ENCODE data around the gene PPP1R9B.

The PPP1R9B gene

GRCh38 chr17:50144845-50145531 lies 5.5 kb downstream of the PPP1R9B start:
- TF ChIP-seq CTCF (conservative IDR thresholded peaks at IDR 0.05; ENCODE audit: low read depth, low read length) = no peak
- H3K4me3 ChIP-seq (ENCODE audit: low read depth, low read length) = no peak overlapping the region
- DNase-seq (ENCODE audit: low read depth) = no peak

DNA sequence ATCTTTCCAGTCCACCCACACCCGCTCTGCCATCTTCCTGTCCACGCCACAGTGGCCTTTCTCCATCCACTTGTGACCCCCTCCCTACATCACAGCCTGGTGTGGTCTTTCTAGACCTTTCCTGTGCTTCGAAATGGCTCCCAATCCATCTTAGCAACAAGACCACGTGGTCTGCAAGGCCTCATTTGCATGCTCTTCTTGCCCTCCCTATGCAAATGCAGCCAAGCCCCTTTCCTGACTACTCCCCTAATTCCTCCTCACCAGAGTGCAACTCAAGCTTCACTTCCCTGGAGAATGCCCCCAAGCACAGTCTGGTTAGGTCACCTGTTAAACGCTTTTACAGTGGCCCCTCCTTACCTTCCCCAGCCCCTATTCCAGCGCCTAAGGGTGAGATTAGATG lies 6.1 kb downstream of the PPP1R9B start:
- no peak for TF ChIP-seq CTCF (conservative IDR thresholded peaks at IDR 0.05; ENCODE audit: low read depth, low read length)
- no peak for DNase-seq (ENCODE audit: low read depth)
- no peak overlapping the region for H3K4me3 ChIP-seq (ENCODE audit: low read depth, low read length)

GRCh38 chr17:50143461-50144176 lies 6.9 kb downstream of the PPP1R9B start:
- DNase-seq (ENCODE audit: low read depth) = no peak
- no peak for TF ChIP-seq CTCF (conservative IDR thresholded peaks at IDR 0.05; ENCODE audit: low read depth, low read length)
- H3K4me3 ChIP-seq (ENCODE audit: low read depth, low read length) = no peak overlapping the region

DNA sequence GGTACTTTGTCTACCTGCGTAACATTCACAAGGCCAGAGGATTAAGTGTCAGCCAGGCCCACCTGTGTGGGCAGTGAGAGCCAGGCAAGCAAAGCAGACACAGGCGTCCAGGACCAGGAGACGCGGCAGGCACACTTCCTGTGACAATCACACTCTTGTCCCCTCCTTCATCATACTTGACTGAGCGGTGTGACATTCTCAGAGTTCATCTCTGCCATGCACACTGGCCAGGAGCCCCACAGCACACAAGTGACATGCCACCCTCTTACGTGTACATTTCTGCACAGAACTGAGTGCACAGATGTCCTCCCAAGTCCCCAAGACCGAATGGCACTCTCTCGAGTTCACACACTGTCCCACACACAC lies 8.7 kb downstream of the PPP1R9B start:
- H3K4me3 ChIP-seq (ENCODE audit: low read depth, low read length) = no peak overlapping the region
- no peak for DNase-seq (ENCODE audit: low read depth)
- no peak for TF ChIP-seq CTCF (conservative IDR thresholded peaks at IDR 0.05; ENCODE audit: low read depth, low read length)

DNA sequence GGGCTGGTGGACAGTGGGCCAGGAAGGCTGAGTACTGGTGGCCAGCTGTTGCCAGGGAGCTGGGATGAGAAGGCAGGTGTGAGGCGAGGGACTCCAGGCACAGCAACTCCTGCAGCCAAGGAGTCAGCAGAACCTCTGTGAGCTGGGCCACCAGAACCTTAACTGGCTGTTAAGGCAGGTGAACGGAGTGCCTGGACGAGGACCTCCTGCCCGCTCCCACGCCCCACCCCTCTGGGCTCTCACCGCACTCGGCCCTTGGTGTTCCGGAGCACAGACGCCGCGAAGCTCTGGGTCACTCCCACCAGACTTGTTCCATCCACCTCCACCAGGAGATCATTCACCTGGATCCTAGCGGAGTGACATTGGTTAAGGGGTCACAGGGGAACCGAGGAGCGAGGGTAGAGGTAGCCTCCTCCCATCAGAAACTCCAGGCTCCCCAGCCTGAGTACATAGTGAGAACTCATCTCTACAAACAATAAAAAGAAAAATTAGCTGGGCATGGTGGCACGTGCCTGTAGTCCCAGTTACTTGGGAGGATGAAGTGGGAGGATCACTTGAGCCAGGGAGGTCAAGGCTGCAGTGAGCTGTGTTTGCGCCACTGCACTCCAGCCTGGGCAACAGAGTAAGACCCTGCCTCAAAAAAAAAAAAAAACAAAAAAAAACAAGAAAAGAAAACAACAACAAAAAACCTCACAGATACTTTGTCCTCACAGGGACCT lies 9.3 kb downstream of the PPP1R9B start:
- no peak for DNase-seq (ENCODE audit: low read depth)
- TF ChIP-seq CTCF (conservative IDR thresholded peaks at IDR 0.05; ENCODE audit: low read depth, low read length) = no peak

GRCh38 chr17:50139950-50140885 lies 10.3 kb downstream of the PPP1R9B start:
- TF ChIP-seq CTCF (conservative IDR thresholded peaks at IDR 0.05; ENCODE audit: low read depth, low read length) = peak; percentile 87
- DNase-seq (ENCODE audit: low read depth) = peak; percentile 88
- H3K4me3 ChIP-seq (ENCODE audit: low read depth, low read length) = no peak overlapping the region

More for the DNA sequence above, 9.3 kb downstream of the PPP1R9B start:
- no peak overlapping the region for H3K4me3 ChIP-seq (ENCODE audit: low read depth, low read length)
